BLaER1 (cell line): ENCODE data around the gene HOXA5.

Source experiments
- H3K27ac ChIP-seq: shearing (Covaris generic); formaldehyde crosslinking; 2 replicates; pipeline ENCODE4 v1.8.1; 2022
- H3K27me3 ChIP-seq: shearing (Covaris generic); formaldehyde crosslinking; 2 replicates; pipeline ENCODE4 v1.8.1; 2022
- H3K36me3 ChIP-seq: shearing (Covaris generic); formaldehyde crosslinking; 2 replicates; pipeline ENCODE4 v1.8.1; 2022
- H3K4me1 ChIP-seq: shearing (Covaris generic); formaldehyde crosslinking; 2 replicates; pipeline ENCODE4 v1.8.1; 2022
- H3K4me2 ChIP-seq: shearing (Covaris generic); formaldehyde crosslinking; 2 replicates; pipeline ENCODE4 v1.8.1; 2022
- H3K4me3 ChIP-seq: shearing (Covaris generic); formaldehyde crosslinking; 2 replicates; pipeline ENCODE4 v1.8.1; 2022
- H3K9ac ChIP-seq: shearing (Covaris generic); formaldehyde crosslinking; 2 replicates; pipeline ENCODE4 v1.8.1; 2022
- H3K9me3 ChIP-seq: shearing (Covaris generic); formaldehyde crosslinking; 2 replicates; pipeline ENCODE4 v1.8.1; 2022
- H4K20me1 ChIP-seq: shearing (Covaris generic); formaldehyde crosslinking; 2 replicates; pipeline ENCODE4 v1.8.1; 2022
- Cebpa-rat ChIP-seq: shearing (Covaris generic); IDR thresholded peaks from 2 replicates; pipeline ENCODE4 v1.8.1; 2022

HOXA5 gene

DNA sequence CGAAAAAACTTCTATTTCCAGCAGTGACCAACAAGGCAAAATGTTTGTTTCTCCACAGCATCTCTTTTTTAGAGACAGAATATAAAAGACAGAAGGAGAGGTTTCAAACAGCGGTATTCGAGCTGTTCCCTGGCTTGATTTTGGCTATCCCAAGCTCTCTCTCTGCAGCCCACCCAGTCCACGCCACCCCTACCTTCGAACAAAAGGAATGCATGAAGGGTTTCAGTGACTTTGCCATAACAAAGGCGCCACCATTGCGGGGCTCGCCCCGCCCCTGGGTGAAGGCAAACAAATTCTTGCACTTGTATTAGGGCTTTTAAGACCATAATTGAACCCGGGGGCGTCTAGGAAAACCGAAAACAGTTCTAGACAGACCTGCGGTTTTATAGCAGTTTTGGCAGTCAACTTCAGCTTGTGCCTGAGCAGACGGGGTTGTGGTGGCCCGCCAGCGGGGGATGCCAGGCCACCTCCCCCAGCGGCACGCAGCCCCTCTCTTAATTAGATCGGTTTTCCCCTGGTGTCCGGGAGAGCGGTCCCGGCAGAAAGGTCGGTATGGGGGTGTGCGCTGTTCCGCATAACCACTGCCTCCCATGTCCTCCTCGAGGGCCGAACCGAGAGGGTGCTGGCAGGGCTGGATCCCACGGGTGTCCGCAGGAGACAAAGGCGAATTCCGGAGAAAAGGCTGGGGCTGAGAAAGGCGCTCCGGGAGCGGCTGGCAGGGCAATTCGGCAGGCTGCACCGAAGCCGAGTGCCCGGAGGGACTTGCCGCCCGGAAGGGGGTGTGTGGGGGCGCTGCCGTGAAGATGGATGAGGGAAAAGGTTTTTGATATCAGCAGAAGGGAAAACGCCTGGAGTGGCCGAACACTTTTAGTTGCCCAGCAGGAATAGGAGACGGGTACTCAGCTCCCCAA is 44.2 kb upstream of the HOXA5 start:
- Histone ChIP-seq H4K20me1 (peaks cover 100% of the 10 kb centered on the region), H3K4me1 (no peaks in the 10 kb centered on the region), H3K9me3 (no peaks in the 10 kb centered on the region; the same call in 1 of the 2 replicates), H3K9ac (no peak overlapping the region), H3K27ac (no peak overlapping the region), H3K27me3 (peaks cover 100% of the 10 kb centered on the region), H3K4me3 (no peak overlapping the region), H3K36me3 (no peaks in the 10 kb centered on the region), H3K4me2 (no peak overlapping the region)
- no peak for TF ChIP-seq Cebpa-rat

GRCh38 chr7:27186668-27187474 is 43.4 kb upstream of the HOXA5 start:
- no peaks in the 10 kb centered on the region for H3K4me1 ChIP-seq
- H3K27me3 ChIP-seq: peaks cover 100% of the 10 kb centered on the region
- H3K4me3 ChIP-seq: no peak overlapping the region
- no peaks in the 10 kb centered on the region for H3K36me3 ChIP-seq
- no peak overlapping the region for H3K4me2 ChIP-seq
- H3K27ac ChIP-seq: no peak overlapping the region
- H3K9ac ChIP-seq: no peak overlapping the region
- TF ChIP-seq Cebpa-rat: no peak
- no peaks in the 10 kb centered on the region; the same call in 1 of the 2 replicates for H3K9me3 ChIP-seq
- H4K20me1 ChIP-seq: peaks cover 100% of the 10 kb centered on the region

DNA sequence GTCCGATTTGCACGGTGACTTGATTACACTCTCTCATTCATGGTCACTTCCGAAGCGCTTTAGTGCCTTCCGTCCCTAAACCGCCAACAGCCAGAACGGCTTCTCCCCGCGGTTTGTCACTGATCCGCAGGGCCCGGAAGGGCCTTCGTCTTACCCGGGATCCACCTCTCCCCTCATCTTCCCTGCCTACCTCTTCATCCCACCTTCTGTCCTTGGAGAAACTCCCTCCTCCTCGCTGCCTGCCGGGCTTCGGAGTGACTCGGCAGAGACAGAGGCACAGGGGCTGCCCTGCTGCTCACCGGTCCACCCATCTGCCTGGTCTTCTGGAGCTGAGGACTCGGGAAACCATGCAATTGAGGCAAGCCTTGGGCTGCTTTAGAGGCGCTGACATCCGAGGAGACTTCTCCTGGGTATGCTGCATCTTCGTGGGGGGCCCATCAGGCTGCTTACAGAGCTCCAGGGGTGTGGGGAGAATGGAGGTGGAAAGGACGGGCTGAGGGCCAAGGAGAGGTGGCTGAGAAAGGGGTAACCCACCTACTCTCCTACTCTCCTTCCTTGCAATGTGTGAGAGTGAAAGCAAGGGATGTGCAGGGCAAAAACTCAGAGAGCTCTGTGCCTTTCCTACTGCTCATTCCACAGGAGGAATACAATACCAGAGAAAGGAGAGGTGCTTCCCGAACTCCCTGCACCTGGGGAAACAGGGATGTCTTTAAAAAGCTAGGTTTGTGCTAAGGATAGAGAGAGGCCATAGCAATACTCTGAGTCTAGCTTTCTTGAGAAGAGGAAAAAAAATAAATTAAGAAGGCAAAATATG is 42.6 kb upstream of the HOXA5 start:
- H3K36me3 ChIP-seq: no peaks in the 10 kb centered on the region
- no peak for TF ChIP-seq Cebpa-rat
- no peak overlapping the region for H3K9ac ChIP-seq
- H3K4me1 ChIP-seq: no peaks in the 10 kb centered on the region
- no peak overlapping the region for H3K27ac ChIP-seq
- no peak overlapping the region for H3K4me2 ChIP-seq
- H3K9me3 ChIP-seq: no peaks in the 10 kb centered on the region; the same call in 1 of the 2 replicates
- peaks cover 98% of the 10 kb centered on the region for H4K20me1 ChIP-seq
- peaks cover 100% of the 10 kb centered on the region for H3K27me3 ChIP-seq
- no peak overlapping the region for H3K4me3 ChIP-seq

DNA sequence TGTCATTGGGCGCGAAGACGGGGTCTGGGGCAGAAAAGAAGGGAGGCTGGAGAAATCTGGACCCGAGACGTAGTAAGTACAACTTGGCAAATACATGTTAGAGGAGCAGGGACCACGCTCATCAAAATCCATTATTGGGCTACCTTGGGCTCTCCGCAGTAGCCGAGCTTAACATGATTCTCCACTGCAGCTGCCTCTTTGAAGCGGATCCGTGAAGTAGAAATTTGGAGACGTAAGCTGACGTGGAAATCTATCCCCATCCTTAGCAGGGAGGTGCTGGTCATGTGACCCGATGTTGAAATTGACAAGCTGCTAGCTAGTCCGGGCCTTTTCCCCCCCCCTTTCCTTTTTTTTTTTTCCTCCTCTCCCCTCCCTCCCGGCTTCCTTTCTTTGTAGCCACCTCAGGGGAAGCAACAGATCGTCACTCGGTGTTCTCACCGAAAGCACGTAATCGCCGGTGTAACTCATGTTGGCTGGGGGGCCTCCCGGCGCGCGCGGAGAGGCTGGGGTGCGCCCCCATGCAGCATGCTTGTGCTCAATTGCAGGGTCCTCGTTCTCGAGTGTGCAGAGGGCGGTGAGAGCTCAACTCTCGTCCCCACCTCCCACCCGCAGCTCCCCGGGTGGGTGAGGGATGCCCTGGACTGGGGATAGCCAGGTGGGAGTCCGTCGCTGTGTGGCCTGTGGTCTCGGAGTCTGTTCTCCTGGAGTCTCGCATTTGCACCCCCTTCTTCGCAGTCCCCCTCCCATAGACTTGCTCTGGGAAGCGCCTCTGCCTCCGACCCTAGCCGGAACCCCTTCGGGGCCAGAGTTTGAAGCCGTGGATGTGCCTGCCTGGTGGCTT is 41.8 kb upstream of the HOXA5 start, which contains the start of gene HOXA11:
Gene HOXA11 (minus strand): TSS at position 220 of the 841 bp plus-strand sequence. CDS start 88 bp downstream, at position 132.
- H3K27ac ChIP-seq: no peak within 1 kb of the TSS
- H3K27me3 ChIP-seq: peaks cover 100% of the 10 kb centered on the region
- H3K4me2 ChIP-seq: no peak within 1 kb of the TSS
- peaks cover 98% of the 10 kb centered on the region for H4K20me1 ChIP-seq
- peaks cover 5% of the 10 kb centered on the region; the same call in 1 of the 2 replicates for H3K9me3 ChIP-seq
- TF ChIP-seq Cebpa-rat: no peak
- H3K4me3 ChIP-seq: 0 out of 2 replicates have a peak within 1 kb of the TSS, but pooled peaks have one; percentile 23
- H3K4me1 ChIP-seq: no peaks in the 10 kb centered on the region
- no peaks in the 10 kb centered on the region for H3K36me3 ChIP-seq
- H3K9ac ChIP-seq: no peak within 1 kb of the TSS

DNA sequence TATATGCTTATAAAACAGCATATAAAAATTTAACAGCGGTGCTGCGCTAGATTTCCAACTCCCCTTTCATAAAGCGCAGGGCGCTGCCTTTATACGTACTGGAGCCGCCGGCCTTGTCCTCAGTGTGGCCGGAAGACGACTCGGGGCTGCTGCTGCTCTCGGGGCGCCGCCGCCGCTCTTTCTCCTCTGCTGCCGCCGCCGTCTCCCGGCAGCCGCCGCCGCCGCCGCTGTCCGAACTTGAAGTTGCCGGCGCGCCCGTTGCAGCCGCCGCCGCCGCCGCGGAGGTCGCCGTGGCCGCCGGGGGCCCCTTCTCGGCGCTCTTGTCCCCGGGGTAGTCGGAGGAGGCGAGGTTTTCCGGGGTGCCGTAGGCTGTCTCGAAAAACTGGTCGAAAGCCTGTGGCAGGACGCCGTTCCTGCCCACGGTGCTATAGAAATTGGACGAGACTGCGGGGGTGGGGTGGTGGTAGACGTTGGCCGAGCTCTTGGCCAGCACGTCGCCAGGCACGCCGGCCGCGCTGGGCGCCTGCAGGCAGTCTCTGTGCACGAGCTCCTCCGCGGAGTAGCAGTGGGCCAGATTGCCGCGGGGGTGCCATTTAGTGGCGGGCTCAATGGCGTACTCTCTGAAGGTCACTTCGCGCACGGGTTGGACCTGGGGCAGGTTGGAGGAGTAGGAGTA is 41.0 kb upstream of the HOXA5 start:
- H4K20me1 ChIP-seq: peaks cover 92% of the 10 kb centered on the region
- TF ChIP-seq Cebpa-rat: no peak
- no peaks in the 10 kb centered on the region for H3K36me3 ChIP-seq
- H3K9me3 ChIP-seq: peaks cover 12% of the 10 kb centered on the region; the same call in 1 of the 2 replicates
- no peak overlapping the region for H3K9ac ChIP-seq
- no peak overlapping the region for H3K4me2 ChIP-seq
- H3K4me1 ChIP-seq: no peaks in the 10 kb centered on the region
- H3K4me3 ChIP-seq: 0 out of 2 replicates have a peak overlapping the region, but pooled peaks have one; percentile 23
- peaks cover 100% of the 10 kb centered on the region for H3K27me3 ChIP-seq
- no peak overlapping the region for H3K27ac ChIP-seq

- H3K27me3 ChIP-seq: peaks cover 100% of the 10 kb centered on the region
Measured at GRCh38 chr7:27183682-27184336, 40.3 kb upstream of the HOXA5 start.

GRCh38 chr7:27182861-27183681 is 39.6 kb upstream of the HOXA5 start:
- Histone ChIP-seq H3K4me3 (no peak overlapping the region), H3K4me2 (no peak overlapping the region), H4K20me1 (peaks cover 91% of the 10 kb centered on the region), H3K4me1 (no peaks in the 10 kb centered on the region), H3K36me3 (no peaks in the 10 kb centered on the region), H3K9ac (no peak overlapping the region), H3K27ac (no peak overlapping the region), H3K27me3 (peaks cover 100% of the 10 kb centered on the region), H3K9me3 (peaks cover 13% of the 10 kb centered on the region; the same call in 1 of the 2 replicates)
- TF ChIP-seq Cebpa-rat: no peak

More at GRCh38 chr7:27183682-27184336, 40.3 kb upstream of the HOXA5 start:
- Histone ChIP-seq H4K20me1 (peaks cover 91% of the 10 kb centered on the region), H3K4me1 (no peaks in the 10 kb centered on the region), H3K36me3 (no peaks in the 10 kb centered on the region), H3K9me3 (peaks cover 13% of the 10 kb centered on the region; the same call in 1 of the 2 replicates), H3K4me3 (0 out of 2 replicates have a peak overlapping the region, but pooled peaks have one; percentile 23), H3K9ac (no peak overlapping the region), H3K4me2 (no peak overlapping the region), H3K27ac (no peak overlapping the region)
- no peak for TF ChIP-seq Cebpa-rat
